Colonic mucosa (tissue), 4 donors: ENCODE data around the gene HES5. TPM values are rescaled to one million over a fixed set of nuclear protein-coding genes. Genes with fewer than 3 reads are reported as not detected.

Experiments used
- DNase-seq: peaks from one replicate; pipeline ENCODE4 v3.0.0-alpha.2; 2020
- H3K27ac ChIP-seq: fragments of 200-600 bp; one replicate; pipeline ENCODE4 v1.8.0; 2021
- H3K27me3 ChIP-seq: fragments of 200-600 bp; one replicate; pipeline ENCODE4 v1.8.0; 2021
- H3K36me3 ChIP-seq: fragments of 200-600 bp; one replicate; pipeline ENCODE4 v1.8.0; 2021
- H3K4me1 ChIP-seq: fragments of 200-600 bp; one replicate; pipeline ENCODE4 v1.8.0; 2021; ENCODE audit warnings: mild to moderate bottlenecking
- H3K4me3 ChIP-seq: fragments of 200-600 bp; one replicate; pipeline ENCODE4 v1.8.0; 2021
- H3K9ac ChIP-seq, 2 donors: one replicate each; pipeline ENCODE4 v1.7.0; 2013; ENCODE audit warnings: control low read depth in 2 of 2, low read depth in 2 of 2, low read length in 2 of 2
- H3K9me3 ChIP-seq: fragments of 200-600 bp; one replicate; pipeline ENCODE4 v1.8.0; 2021
- CTCF ChIP-seq: fragments of 200-600 bp; IDR thresholded peaks from one replicate; pipeline ENCODE4 v1.8.0; 2022; ENCODE audit warnings: antibody characterized with exemption, mild to moderate bottlenecking
- intact Hi-C: fragments of 100-400 bp; cut with DNase I; formaldehyde crosslinking; loops from one replicate; pipeline ENCODE4 v1.14.1; 2022
- total RNA-seq, 2 donors: library from RNA; stranded (reverse); fragmentation: NEBNext Ultra II Directional in 1 of 2; extraction: Animal tissue kit (Norgen Biotek cat#: 25700) in 1 of 2; gene quantifications; one replicate each; pipeline ENCODE4 v1.2.1, GENCODE V29; 2021
- donor health status: healthy.
- donor health status: DM: no; HTN: no; CAD: no.
- donor health status: DM: no; HTN: no; CAD: no.

The HES5 gene
- total RNA-seq, 2 donors from 2014 or later: 2.5 to 4.2 TPM

GRCh38 chr1:2493691-2494322, 36.3 kb downstream of the HES5 start:
- no peaks in the 10 kb centered on the region for H3K36me3 ChIP-seq
- H3K4me3 ChIP-seq: no peak overlapping the region
- intact Hi-C loops: no loop called here
- no peaks in the 10 kb centered on the region for H3K27me3 ChIP-seq
- H3K9ac ChIP-seq: no peak overlapping the region
- H3K4me1 ChIP-seq: no peaks in the 10 kb centered on the region
- no peak overlapping the region for H3K27ac ChIP-seq
- TF ChIP-seq CTCF: no peak
- no peaks in the 10 kb centered on the region for H3K9me3 ChIP-seq
- DNase-seq: no peak

- intact Hi-C loops: no loop called here
- Histone ChIP-seq H3K4me1 (no peaks in the 10 kb centered on the region), H3K9ac (no peak overlapping the region), H3K36me3 (no peaks in the 10 kb centered on the region), H3K27me3 (no peaks in the 10 kb centered on the region), H3K27ac (no peak overlapping the region), H3K4me3 (no peak overlapping the region), H3K9me3 (no peaks in the 10 kb centered on the region)
- no peak for TF ChIP-seq CTCF
- no peak for DNase-seq
Measured at GRCh38 chr1:2493218-2493617, 36.8 kb downstream of the HES5 start.

GRCh38 chr1:2492091-2492490, 38.0 kb downstream of the HES5 start:
- Histone ChIP-seq H3K4me3 (no peak overlapping the region), H3K9me3 (no peaks in the 10 kb centered on the region), H3K9ac (no peak overlapping the region), H3K36me3 (no peaks in the 10 kb centered on the region), H3K4me1 (no peaks in the 10 kb centered on the region), H3K27me3 (no peaks in the 10 kb centered on the region), H3K27ac (no peak overlapping the region)
- no peak for DNase-seq
- intact Hi-C loops: no loop called here
- no peak for TF ChIP-seq CTCF

- Histone ChIP-seq H3K36me3 (no peaks in the 10 kb centered on the region), H3K27ac (no peak overlapping the region), H3K9ac (no peak overlapping the region), H3K9me3 (no peaks in the 10 kb centered on the region), H3K4me3 (no peak overlapping the region), H3K4me1 (no peaks in the 10 kb centered on the region), H3K27me3 (no peaks in the 10 kb centered on the region)
- intact Hi-C loops: no loop called here
- no peak for TF ChIP-seq CTCF
- DNase-seq: no peak
Measured at GRCh38 chr1:2489615-2490014, 40.4 kb downstream of the HES5 start.

GRCh38 chr1:2488688-2489087, 41.4 kb downstream of the HES5 start:
- no peaks in the 10 kb centered on the region for H3K9me3 ChIP-seq
- TF ChIP-seq CTCF: no peak
- no peaks in the 10 kb centered on the region for H3K36me3 ChIP-seq
- no peak overlapping the region for H3K9ac ChIP-seq
- DNase-seq: no peak
- H3K4me1 ChIP-seq: no peaks in the 10 kb centered on the region
- H3K27me3 ChIP-seq: no peaks in the 10 kb centered on the region
- no peak overlapping the region for H3K4me3 ChIP-seq
- no peak overlapping the region for H3K27ac ChIP-seq
- intact Hi-C loops: no loop called here
